HG03159 (cell line): ENCODE results near the gene TNNI2.
"Not testable (repeated sequence)": the region's sequence is repeated elsewhere in the genome, so short reads cannot be mapped to it uniquely, and the experiment has no call there.

Source experiments
- ATAC-seq: cut with Tn5 transposase; IDR thresholded peaks from one replicate; pipeline ENCODE4 v1.9.1; 2021; ENCODE audit warnings: mild to moderate bottlenecking, moderate library complexity; ENCODE audit not compliant: unreplicated experiment

Gene TNNI2

DNA sequence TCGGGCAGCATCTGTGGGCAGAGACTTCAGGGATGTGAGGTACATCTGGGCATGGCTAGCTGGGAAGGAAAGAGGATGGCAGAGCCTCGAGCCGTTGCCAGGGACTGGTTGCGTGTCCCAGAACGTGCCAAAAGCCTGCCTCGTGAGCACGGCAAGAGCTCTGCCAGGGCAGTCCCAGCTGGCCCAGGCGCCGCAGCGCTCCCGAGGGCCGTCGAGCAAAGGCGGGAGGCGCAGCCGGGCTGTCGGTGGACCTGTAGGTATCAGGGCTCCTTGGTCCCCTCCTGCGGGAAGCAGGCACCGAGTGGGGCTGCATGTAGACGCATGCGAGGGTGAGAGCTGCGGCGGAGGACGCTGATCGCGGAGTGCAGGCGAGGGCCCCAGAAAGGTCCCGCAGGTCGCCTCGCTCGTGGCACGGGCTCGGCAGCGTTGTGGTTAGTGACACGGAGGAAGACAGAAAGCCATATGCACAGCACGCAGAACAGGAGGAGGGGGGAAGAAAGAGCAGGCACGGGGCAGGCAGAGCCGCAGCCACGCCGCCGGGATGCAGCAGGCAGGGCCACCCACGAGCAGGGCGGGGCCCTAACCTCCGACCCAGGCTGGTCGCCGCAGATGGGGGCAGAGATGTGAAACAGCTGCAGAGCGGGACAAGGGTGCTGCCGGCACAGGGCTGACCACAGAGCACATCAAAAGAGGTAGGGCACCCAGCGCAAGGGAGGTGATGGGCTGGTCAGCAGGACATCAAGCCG lies 32.1 kb downstream of the TNNI2 start:
- ATAC-seq = no peak

- ATAC-seq = no peak
Measured at GRCh38 chr11:1871531-1871930, 32.8 kb downstream of the TNNI2 start.

DNA sequence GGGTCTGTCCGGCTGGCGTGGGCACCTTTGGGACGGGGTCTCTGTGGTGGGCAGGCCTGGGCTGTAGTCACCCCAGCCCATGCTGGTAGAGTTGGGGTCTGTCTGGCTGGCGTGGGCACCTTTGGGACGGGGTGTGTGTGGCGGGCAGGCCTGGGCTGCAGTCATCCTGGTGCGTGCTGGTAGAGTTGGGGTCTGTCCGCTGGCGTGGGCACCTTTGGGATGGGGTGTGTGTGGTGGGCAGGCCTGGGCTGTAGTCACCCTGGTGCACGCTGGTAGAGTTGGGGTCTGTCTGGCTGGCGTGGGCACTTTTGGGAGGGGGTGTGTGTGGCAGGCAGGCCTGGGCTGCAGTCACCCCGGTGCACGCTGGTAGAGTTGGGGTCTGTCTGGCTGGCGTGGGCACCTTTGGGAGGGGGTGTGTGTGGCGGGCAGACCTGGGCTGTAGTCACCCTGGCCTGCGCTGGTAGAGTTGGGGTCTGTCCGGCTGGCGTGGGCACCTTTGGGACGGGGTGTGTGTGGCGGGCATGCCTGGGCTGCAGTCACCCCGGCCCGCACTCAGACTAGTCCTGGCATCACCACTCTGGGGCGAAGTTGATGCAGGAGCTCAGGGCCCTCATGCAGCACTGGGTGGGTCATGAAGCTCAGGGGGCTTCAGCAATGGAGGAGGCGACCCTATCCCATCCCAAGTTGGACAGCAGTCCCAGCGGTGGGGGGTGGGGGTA lies 33.6 kb downstream of the TNNI2 start:
- ATAC-seq = no peak

- ATAC-seq = no peak
Measured at GRCh38 chr11:1873048-1873812, 34.4 kb downstream of the TNNI2 start.

DNA sequence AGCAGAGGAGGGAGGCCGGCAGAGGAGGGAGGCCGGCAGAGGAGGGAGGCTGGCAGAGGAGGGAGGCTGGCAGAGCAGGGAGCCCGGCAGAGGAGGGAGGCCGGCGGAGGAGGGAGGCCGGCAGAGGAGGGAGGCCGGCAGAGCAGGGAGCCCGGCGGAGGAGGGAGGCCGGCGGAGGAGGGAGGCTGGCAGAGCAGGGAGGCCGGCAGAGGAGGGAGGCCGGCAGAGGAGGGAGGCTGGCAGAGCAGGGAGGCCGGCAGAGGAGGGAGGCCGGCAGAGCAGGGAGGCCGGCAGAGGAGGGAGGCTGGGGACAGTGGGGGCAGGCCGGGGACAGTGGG lies 35.0 kb downstream of the TNNI2 start:
- not testable (repeated sequence) for ATAC-seq

DNA sequence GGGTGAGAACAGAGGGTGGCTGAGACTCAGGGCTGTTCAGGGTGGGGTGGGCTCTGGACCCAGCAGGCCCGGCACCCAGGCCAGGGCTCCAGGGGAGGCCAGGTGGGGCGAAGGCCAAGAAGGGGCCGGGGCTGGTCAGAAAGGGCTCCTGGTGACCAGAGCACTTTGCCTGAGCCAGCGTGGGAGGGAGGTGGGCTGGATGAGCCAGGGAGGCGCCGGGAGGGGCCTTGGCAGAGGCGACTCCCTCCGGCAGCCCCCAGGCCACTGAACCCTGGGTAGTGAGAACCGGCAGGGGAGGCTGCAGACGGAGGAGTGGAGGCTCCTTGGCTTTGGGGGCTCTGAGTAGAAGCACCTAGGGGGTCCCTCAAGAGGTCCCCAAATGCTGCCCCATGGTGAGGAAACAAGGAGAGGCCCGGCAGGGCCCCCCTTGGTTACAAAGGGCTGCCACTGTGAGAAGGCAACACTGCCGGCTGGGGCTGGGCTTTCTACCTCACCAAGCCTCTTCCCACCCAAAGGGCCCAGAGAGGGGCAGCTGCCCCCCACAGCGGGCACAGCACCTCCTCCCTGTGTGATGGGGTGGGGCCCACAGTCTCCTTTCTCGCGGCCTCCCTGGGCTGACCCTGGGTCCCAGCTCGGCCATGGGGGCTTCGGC lies 35.8 kb downstream of the TNNI2 start:
- not testable (repeated sequence) for ATAC-seq

GRCh38 chr11:1875093-1875850 lies 36.5 kb downstream of the TNNI2 start:
- ATAC-seq = no peak

- ATAC-seq = not testable (repeated sequence)
Measured at GRCh38 chr11:1875851-1876301, 37.1 kb downstream of the TNNI2 start.

DNA sequence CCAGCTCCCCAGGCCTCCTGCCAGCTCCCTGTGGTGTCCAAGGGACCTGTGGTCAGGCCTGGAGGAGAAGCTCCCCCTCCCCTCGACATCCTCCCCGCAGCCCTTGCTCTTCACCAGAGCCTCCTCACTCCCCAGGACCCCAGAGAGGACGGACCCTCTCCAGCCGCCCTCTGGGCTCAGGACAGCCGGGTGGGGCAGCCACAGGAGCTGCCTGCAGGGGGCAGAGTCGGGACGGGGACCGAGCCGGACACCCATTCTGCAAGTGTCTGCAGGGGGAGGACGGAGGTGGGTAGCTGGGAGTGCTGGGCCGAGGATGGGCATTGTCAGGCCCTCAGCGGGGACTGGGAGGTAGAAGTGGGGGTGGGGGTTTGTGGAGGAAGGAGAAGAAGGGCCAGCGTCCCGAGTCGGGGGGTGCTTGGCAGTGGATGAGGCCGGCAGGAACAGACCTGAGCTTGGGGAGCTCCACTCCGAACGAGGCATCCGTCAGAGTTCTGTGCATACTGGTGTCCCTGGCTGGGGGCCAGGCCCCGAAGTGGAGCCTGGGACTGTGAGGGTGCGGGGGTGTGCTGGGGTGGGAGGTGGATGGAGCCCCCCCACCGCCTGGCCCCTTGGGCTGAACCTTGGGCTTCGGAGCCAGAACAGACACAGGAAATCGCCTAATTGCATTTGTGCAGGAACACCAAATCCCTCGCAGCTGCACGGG lies 37.7 kb downstream of the TNNI2 start:
- ATAC-seq = no peak

- no peak for ATAC-seq
Measured at GRCh38 chr11:1877211-1878136, 38.7 kb downstream of the TNNI2 start.

DNA sequence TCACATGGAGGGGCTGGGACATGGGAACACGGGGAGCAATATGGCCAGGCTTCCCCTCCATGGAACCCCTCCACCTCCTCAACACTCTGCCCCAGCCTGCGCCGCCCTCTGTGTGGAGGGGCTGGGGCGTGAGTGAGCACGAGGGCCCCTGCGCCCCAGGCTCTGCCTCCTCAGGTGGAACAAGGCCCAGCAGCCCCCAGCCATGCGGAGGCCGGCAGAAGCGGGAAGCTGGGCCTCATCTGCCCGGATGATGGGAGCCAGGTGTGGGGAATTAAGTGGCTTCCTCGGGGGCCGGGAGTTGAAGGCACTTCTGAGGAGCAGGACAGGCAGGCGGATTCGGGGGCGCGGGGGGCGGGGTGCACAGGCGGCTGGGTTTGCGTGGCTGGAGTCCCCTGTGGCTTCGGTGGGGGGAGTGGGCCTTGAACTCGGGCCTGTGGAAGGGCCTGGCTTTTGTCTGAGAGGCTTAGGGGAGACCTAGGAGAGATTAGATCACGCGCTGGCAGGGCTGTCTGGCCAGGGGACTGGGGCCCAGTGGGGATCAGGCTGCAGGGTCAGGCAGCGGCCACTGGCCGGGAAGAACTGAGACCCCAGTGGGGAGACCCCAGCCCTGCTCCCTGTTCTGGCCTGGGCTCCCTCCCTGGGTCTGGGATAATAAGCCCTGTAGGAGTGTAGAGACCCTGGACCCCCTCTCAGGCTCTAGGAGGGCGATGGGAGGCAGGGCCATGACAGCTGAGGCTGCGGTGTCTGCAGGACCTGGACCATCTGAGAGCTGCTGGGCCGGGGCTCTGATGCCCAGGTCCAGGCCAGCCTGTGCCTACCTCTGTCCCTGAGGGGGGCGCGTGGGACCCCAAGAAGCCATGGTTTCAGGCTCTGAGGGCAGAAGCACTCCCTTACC lies 39.6 kb downstream of the TNNI2 start:
- ATAC-seq = no peak

DNA sequence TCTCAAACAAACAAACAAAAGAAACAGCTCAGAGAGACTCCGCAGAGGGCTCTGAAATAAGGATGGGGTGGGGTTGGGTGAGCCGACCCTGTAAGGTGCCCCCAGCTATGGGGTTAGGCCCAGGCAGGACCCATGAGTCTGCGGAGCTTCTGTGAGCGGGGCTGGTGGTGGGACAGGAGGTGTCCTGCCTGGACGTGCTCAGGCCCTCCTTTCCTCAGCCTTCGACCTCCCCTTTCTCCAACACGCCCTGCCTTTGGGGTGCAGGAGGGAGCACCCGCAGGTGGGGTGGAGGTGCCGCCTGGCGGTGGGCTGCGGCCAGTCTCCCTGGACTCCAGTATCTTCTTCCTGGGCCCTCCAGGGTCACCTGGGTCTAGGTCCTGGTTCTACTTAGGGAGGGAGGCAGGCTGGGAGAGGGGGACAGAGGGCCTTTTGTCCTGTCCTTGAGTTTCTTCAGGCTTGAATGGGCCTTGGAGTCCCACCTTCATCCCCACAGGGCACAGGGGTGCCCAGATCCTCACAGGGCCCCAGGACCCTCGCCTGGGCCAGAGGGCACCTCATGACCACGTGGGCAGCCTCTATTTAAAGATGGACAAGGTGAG lies 40.7 kb downstream of the TNNI2 start:
- ATAC-seq = no peak

GRCh38 chr11:1879941-1880720 lies 41.4 kb downstream of the TNNI2 start:
- ATAC-seq = no peak

- no peak for ATAC-seq
Measured at GRCh38 chr11:1880746-1881441, 42.1 kb downstream of the TNNI2 start.

DNA sequence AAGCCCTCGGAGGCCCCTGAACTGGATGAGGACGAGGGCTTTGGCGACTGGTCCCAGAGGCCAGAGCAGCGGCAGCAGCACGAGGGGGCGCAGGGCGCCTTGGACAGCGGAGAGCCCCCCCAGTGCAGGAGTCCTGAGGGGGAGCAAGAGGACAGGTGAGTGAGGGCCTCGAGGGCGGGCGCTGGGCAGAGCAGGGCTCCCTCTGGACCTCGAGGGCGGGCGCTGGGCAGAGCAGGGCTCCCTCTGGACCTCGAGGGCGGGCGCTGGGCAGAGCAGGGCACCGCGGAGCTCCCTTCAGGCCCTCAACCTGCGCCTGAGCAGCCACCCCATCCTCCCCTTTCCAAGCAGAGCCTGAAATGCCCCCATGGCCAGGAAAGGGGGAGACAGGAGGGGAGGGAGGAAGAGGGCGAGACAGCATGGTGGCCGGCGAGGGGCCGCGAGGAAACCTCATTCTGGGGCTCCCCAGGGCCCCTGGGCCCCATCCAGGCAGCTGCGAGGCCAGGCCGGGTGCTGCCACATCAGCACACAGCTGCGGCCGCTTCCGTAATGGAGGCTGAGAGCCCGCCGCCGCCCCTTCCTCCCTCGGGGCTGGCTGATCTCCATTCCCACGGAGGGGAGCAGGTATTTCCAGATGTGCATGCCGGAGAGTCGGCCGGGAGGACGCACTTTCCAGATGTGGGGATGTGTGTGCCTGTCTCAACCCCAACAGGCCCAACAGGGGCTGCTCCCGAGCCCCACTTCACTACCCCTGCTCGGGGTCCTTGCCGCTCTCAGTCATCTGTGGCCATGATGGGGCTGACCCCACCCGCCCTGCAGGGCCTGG lies 42.9 kb downstream of the TNNI2 start:
- ATAC-seq = no peak
